ENCODE data around the gene TBC1D32. TPM values are rescaled to one million over a fixed set of nuclear protein-coding genes. Genes with fewer than 3 reads are reported as not detected.

The TBC1D32 gene
- polyA plus RNA-seq, 1 of the 3 experiments (the other 2 are of a cell fraction), result 2.3 TPM

DNA sequence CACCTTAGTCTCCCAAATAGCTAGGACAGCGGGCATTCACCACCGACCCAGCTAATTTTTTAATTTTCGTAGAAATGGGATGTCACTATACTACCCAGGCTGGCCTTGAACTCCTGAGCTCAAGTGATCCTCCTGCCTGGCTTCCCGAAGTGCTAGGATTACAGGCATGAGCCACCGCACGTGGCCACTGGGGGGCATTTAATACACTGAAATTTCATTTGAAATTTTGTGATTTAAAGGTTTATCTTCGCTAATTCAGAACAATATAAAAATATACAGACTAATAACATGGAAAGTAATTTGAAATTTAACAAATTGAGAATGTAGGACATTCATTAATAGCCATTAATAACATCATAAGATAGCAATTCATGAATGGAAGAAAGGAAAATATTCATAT lies 20.5 kb upstream of the TBC1D32 start:
- no peaks in the 10 kb centered on the region for H3K79me2 ChIP-seq (ENCODE audit: insufficient read depth)
- 43% methylated on average over 7 of the region's 7 CpGs for WGBS (ENCODE audit: low lambda C conversion rate)
- no peaks in the 10 kb centered on the region for H3F3A ChIP-seq (replicated peaks; ENCODE audit: insufficient read depth)
- no peak overlapping the region; the same call in 1 of the 2 replicates for H2AFZ ChIP-seq (ENCODE audit: low read depth)
- DNase-seq, result no peak
- no peak overlapping the region for H3K4me3 ChIP-seq (ENCODE audit: low read depth in 2 of 2, low read length in 1 of 2)
- no peak overlapping the region for H3K4me2 ChIP-seq
- ChIA-PET CTCF (interaction anchor here (0.7 to 1.5 kb wide), 3 partner anchors 10 to 46 kb away, joined by 3 to 5 read pairs (median 4); no protein-coding TSS in a partner anchor), POLR2A (no interaction called here)
- TF ChIP-seq NRF1 (IDR thresholded peaks at IDR 0.05; ENCODE audit: low read depth, low read length) (no peak), CTCF (IDR thresholded peaks at IDR 0.05) (peak; percentile 56)
- no peak overlapping the region for H3K27ac ChIP-seq (ENCODE audit: low read depth in 2 of 2, low read length in 1 of 2)
- no peaks in the 10 kb centered on the region for H4K20me1 ChIP-seq (ENCODE audit: insufficient read depth)
- no peaks in the 10 kb centered on the region for H3K9me3 ChIP-seq
- H3K36me3 ChIP-seq (replicated peaks in 1 of 2; ENCODE audit: control insufficient read depth in 1 of 2, insufficient read depth in 2 of 2, low read length in 1 of 2), result no peaks in the 10 kb centered on the region
- H3K4me1 ChIP-seq (ENCODE audit: control insufficient read depth in 1 of 2, insufficient read depth in 2 of 2, low read depth in 1 of 2, low read length in 1 of 2), result no peaks in the 10 kb centered on the region
- H3K9ac ChIP-seq, result no peak overlapping the region
- H3K27me3 ChIP-seq (ENCODE audit: insufficient read depth), result no peaks in the 10 kb centered on the region
- no peaks in the 10 kb centered on the region for H3K9me2 ChIP-seq

GRCh38 chr6:121352941-121353340 lies 18.7 kb upstream of the TBC1D32 start:
- Histone ChIP-seq H3K36me3 (replicated peaks in 1 of 2; ENCODE audit: control insufficient read depth in 1 of 2, insufficient read depth in 2 of 2, low read length in 1 of 2) (no peaks in the 10 kb centered on the region), H3K4me3 (ENCODE audit: low read depth in 2 of 2, low read length in 1 of 2) (no peak overlapping the region), H3K9ac (no peak overlapping the region), H3K27me3 (ENCODE audit: insufficient read depth) (no peaks in the 10 kb centered on the region), H3F3A (replicated peaks; ENCODE audit: insufficient read depth) (no peaks in the 10 kb centered on the region), H3K4me1 (ENCODE audit: control insufficient read depth in 1 of 2, insufficient read depth in 2 of 2, low read depth in 1 of 2, low read length in 1 of 2) (no peaks in the 10 kb centered on the region), H3K4me2 (no peak overlapping the region), H3K9me3 (no peaks in the 10 kb centered on the region), H2AFZ (ENCODE audit: low read depth) (0 out of 2 replicates have a peak overlapping the region, but pooled peaks have one; percentile 19), H3K79me2 (ENCODE audit: insufficient read depth) (no peaks in the 10 kb centered on the region), H3K9me2 (no peaks in the 10 kb centered on the region; the same call in 1 of the 2 replicates), H3K27ac (ENCODE audit: low read depth in 2 of 2, low read length in 1 of 2) (no peak overlapping the region), H4K20me1 (ENCODE audit: insufficient read depth) (no peaks in the 10 kb centered on the region)
- 17% methylated on average over 1 of the region's 1 CpG for WGBS (ENCODE audit: low lambda C conversion rate)
- no peak for DNase-seq
- TF ChIP-seq FOXJ3 (CRISPR knock-in tag; IDR thresholded peaks at IDR 0.05), result no peak
- no peak for TF ChIP-seq GABPA (IDR thresholded peaks at IDR 0.05; ENCODE audit: low read depth)
- TF ChIP-seq ELF1 (IDR thresholded peaks at IDR 0.05), result no peak
- TF ChIP-seq POLR2AphosphoS5 (IDR thresholded peaks at IDR 0.05; ENCODE audit: low read depth, low read length), result no peak
- TF ChIP-seq EP300 (IDR thresholded peaks at IDR 0.05; ENCODE audit: borderline replicate concordance in 1 of 2, low read depth in 1 of 2, low read length in 1 of 2), result no peak
- no peak for TF ChIP-seq CTCF (IDR thresholded peaks at IDR 0.05)
- no peak for TF ChIP-seq PBX3 (IDR thresholded peaks at IDR 0.05)
- no peak for TF ChIP-seq ZBTB33 (IDR thresholded peaks at IDR 0.05; ENCODE audit: borderline replicate concordance, low read depth)
- no peak for TF ChIP-seq NFIC (IDR thresholded peaks at IDR 0.05; ENCODE audit: borderline replicate concordance)
- TF ChIP-seq FOSL2 (IDR thresholded peaks at IDR 0.05; ENCODE audit: borderline replicate concordance, low read depth), result no peak
- POLR2A ChIA-PET, result no interaction called here
- CTCF ChIA-PET, result no interaction called here
